ENCODE measurements around the gene IDH1. TPM values are rescaled to one million over a fixed set of nuclear protein-coding genes. Genes with fewer than 3 reads are reported as not detected.
"Not testable (repeated sequence)": the region's sequence is repeated elsewhere in the genome, so short reads cannot be mapped to it uniquely, and the experiment has no call there.

Gene IDH1
- 10 to 100 TPM; 16.9 to 19.4 TPM for total RNA-seq

GRCh38 chr2:208254871-208255556 lies at the start of gene IDH1:
Gene IDH1 (minus strand): TSS chr2:208255071. CDS start chr2:208251551, 3,520 bp downstream.
- no peaks in the 10 kb centered on the region for H3K9me3 Mint-ChIP-seq
- DNase-seq (ENCODE audit: low spot score in 2 of 2) (peak; percentile 91 to 96), ATAC-seq (peak; percentile 85 to 87)
- H3K36me3 Mint-ChIP-seq: peaks cover 12% of the 10 kb centered on the region in 2 donors
- H3K27ac Mint-ChIP-seq: peak within 1 kb of the TSS; percentile 53 to 73

- Mint-ChIP-seq H3K9me3 (no peaks in the 10 kb centered on the region), H3K36me3 (peaks cover 13% of the 10 kb centered on the region in 2 donors), H3K27ac (no peak overlapping the region)
- ATAC-seq: no peak
- DNase-seq (ENCODE audit: low spot score in 2 of 2): no peak
Observed at GRCh38 chr2:208304157-208304556, 49.3 kb upstream of the IDH1 start.

DNA sequence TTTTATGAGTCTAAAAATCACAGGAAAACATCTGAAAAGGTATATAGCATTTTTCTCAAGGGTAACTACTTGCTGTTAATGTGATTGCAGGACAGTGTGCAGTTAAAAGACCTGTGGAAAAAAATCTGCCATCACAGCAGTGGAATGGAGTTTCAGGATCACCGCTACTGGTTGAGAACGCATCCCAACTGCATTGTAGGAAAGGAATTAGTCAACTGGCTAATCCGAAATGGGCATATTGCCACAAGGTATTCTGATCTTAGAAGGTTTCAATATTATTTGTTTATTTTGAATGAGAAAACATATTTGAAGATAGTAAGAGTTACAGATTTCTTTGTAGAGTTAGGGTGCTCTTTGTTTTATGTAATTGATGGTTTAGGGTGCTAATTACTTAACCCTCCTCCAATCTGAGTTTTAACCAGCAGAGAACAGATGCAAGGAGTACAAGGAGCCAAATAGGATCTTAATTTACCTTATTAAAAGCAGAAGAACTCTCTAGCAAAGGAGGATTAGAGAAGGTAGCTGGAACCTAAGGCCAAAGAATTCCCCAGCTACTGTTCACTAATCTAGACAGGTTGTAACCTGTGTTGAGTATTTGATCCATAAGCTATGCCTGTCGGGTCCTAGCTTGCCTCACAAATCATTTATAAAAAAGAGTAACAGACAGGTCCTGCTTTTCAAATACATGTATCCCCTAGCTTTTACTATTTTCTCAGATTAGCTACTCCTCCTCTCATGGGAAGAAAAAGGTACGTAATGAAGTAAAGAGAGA lies 46.2 kb upstream of the IDH1 start:
- DNase-seq (ENCODE audit: low spot score in 2 of 2): no peak
- Mint-ChIP-seq H3K27ac (no peak overlapping the region), H3K9me3 (no peaks in the 10 kb centered on the region), H3K36me3 (peaks cover 7 to 13% of the 10 kb centered on the region in 2 donors)
- no peak for ATAC-seq

- ATAC-seq (no peak), DNase-seq (ENCODE audit: low spot score in 2 of 2) (no peak)
- Mint-ChIP-seq H3K9me3 (no peaks in the 10 kb centered on the region), H3K27ac (no peak overlapping the region), H3K36me3 (peaks cover 11 to 26% of the 10 kb centered on the region in 2 donors)
Observed at GRCh38 chr2:208297961-208298360, 43.1 kb upstream of the IDH1 start.

DNA sequence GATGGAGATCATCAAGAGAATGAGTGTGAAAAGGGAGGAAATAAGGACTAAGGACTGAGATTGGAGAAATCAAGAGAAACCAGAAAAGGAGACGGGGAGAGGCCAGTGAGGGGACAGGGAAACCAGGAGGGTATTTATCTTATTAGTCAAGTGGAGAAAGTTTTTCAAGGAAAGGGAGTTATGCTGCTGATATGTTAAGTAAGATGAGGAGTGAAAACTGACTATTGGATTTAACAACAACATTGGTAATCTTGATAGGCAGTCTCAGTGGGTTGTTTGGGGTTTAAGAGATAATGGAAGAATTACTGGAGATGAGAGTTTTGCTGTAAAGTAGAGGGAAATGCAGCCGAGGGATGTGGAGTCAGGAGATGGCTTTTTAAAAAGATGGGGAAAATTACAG lies 41.7 kb upstream of the IDH1 start:
- no peak for ATAC-seq
- Mint-ChIP-seq H3K27ac (no peak overlapping the region), H3K36me3 (peaks cover 11 to 35% of the 10 kb centered on the region in 2 donors), H3K9me3 (no peaks in the 10 kb centered on the region)
- DNase-seq (ENCODE audit: low spot score in 2 of 2): no peak

GRCh38 chr2:208295834-208296233 lies 41.0 kb upstream of the IDH1 start:
- H3K36me3 Mint-ChIP-seq: peaks cover 13 to 43% of the 10 kb centered on the region in 2 donors
- ATAC-seq: no peak

DNA sequence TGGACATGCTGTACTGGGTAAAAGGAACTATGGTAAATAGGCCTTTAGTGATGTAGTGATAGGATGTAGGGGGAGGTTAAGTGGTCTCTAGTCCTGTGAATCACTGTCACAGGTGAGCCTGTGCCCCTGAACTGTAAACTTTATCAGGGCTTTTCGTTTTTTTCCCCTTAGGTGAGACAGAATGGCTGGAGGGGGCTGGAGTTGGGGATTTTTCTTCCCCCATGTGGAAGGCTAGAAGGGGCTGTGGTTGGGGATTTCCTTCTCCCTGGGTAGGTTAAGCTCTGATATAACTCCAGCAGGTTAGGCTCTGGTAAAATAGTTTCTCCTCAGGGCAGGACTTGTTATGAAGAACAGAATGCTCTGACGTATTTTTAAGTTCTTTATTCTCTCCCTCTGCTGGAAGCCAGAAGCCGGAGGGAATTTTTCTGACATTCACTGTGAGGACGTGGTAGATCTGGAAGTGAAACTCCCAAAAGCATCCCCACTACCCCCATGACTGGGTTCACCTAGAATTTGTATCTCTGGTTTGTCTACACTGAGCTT lies 39.7 kb upstream of the IDH1 start:
- DNase-seq (ENCODE audit: low spot score in 2 of 2): no peak
- no peak for ATAC-seq
- Mint-ChIP-seq H3K9me3 (peaks cover 4% of the 10 kb centered on the region in 2 donors), H3K36me3 (peaks cover 23 to 54% of the 10 kb centered on the region in 2 donors), H3K27ac (peak overlapping the region; percentile 15 to 38)

More at GRCh38 chr2:208295834-208296233, 41.0 kb upstream of the IDH1 start:
- Mint-ChIP-seq H3K9me3 (no peaks in the 10 kb centered on the region), H3K27ac (peak overlapping the region in 1 of 2 donors; percentile 22)
- no peak for DNase-seq (ENCODE audit: low spot score in 2 of 2)

DNA sequence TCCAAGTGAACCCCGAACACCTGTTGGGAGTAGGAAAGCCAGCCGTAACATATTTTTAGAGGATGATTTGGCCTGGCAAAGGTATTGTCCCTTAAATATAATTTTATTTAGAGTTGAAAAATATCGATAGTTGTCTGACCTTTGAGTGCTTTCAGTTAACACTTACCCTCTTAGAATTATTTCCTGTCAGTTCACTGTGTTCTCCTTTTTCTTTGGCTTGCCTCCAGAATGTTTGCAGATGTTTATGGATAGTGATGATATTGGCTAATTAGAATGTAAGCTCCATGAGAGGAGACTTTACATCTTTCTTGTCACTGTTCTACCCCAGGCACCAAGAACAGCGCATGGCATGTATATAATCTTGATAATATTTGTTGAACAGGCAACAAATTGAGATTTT lies 31.0 kb upstream of the IDH1 start:
- ATAC-seq (no peak), DNase-seq (ENCODE audit: low spot score in 2 of 2) (no peak)
- Mint-ChIP-seq H3K9me3 (peaks cover 4 to 7% of the 10 kb centered on the region in 2 donors), H3K27ac (peak overlapping the region in 1 of 2 donors; percentile 82), H3K36me3 (peaks cover 21 to 29% of the 10 kb centered on the region in 2 donors)

DNA sequence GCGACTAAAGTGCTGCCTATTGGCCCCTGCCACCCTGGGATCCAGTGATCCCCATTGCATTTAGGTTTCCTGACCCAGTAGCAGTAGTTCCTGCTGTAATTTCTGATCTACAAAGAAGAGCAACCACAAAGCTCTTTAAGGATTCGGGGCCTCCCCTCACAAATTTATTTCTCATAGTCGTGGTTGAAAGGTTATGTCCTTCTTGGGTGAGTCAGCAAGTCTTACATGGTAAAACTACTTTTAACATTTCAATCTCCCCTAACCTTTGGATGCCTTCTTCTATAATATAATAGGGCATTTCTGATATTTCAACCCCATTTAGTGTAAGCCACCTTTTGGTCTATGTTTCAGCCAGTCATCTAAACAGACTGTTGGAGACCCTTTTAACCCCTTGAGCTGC lies 26.1 kb upstream of the IDH1 start:
- Mint-ChIP-seq H3K9me3 (no peaks in the 10 kb centered on the region), H3K36me3 (peaks cover 41 to 51% of the 10 kb centered on the region in 2 donors), H3K27ac (peak overlapping the region in 1 of 2 donors; percentile 35)
- ATAC-seq: peak in 1 of 2 donors; percentile 79
- no peak for DNase-seq (ENCODE audit: low spot score in 2 of 2)

DNA sequence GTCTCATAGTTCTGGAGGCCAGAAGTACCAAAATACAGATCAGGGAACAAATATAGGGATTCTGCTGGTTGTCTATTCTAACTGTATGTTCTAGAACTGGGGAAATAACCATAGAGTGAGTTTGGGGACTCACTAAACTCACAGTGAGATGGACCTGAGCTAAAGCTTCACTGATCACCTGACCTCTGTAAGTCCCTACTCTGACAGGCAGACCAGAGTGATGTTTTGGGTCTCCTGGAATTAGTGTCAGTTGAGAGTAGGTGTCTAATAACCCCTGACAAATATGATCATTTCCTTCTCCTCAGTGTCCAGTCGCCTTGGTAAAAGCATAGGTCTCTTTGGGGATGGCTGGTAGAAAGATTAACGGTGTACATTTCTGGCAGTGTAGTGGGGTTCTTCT lies 25.4 kb upstream of the IDH1 start:
- ATAC-seq (no peak), DNase-seq (ENCODE audit: low spot score in 2 of 2) (no peak)
- H3K27ac Mint-ChIP-seq: no peak overlapping the region
- H3K9me3 Mint-ChIP-seq: no peaks in the 10 kb centered on the region
- peaks cover 46 to 58% of the 10 kb centered on the region in 2 donors for H3K36me3 Mint-ChIP-seq

- Mint-ChIP-seq H3K36me3 (peaks cover 48 to 64% of the 10 kb centered on the region in 2 donors), H3K27ac (no peak overlapping the region), H3K9me3 (no peaks in the 10 kb centered on the region)
- DNase-seq (ENCODE audit: low spot score in 2 of 2) (no peak), ATAC-seq (no peak)
Observed at GRCh38 chr2:208279236-208279635, 24.4 kb upstream of the IDH1 start.

DNA sequence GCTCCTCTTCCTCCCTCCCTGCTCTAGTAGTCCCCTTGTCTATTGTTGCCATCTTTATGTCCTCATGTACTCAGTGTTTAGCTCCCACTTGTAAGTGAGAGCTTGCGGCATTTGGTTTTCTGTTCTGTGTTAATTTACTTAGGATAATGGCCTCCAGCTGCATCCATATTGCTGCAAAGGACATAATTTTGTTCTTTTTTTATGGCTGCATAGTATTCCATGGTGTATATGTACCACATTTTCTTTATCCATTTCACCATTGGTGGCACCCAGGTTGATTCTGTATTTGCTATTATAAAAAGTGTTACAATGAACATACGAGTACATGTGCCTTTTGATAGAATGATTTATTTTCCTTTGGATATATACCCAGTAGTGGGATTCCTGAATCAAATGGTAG lies 23.7 kb upstream of the IDH1 start:
- DNase-seq (ENCODE audit: low spot score in 2 of 2) (no peak), ATAC-seq (no peak)
- Mint-ChIP-seq H3K36me3 (peaks cover 53 to 71% of the 10 kb centered on the region in 2 donors), H3K27ac (no peak overlapping the region), H3K9me3 (no peaks in the 10 kb centered on the region)

DNA sequence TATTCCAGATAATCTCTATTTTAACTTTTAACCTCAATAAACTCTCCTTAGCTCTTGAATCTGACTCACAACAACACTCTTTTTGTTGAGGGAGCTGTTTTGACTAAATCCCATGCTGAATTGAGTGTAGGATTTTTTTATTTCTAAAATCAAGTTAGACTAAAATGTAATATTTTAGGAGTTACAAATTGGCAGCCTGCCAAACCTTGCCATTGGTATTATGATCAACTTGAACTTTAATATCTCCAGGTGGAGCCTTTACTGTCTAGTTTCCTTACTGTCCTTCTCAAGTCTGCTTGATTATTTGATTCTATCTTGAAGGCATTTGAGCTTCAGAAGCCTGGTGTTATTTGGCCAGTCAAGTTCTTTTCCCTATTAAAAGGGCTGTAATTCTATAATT lies 19.9 kb upstream of the IDH1 start:
- H3K9me3 Mint-ChIP-seq: no peaks in the 10 kb centered on the region
- DNase-seq (ENCODE audit: low spot score in 2 of 2) (no peak), ATAC-seq (no peak)
- H3K27ac Mint-ChIP-seq: no peak overlapping the region
- H3K36me3 Mint-ChIP-seq: peaks cover 46 to 58% of the 10 kb centered on the region in 2 donors

- Mint-ChIP-seq H3K9me3 (no peaks in the 10 kb centered on the region), H3K27ac (no peak overlapping the region), H3K36me3 (peaks cover 7 to 10% of the 10 kb centered on the region in 2 donors)
- ATAC-seq (no peak), DNase-seq (ENCODE audit: low spot score in 2 of 2) (no peak)
Observed at GRCh38 chr2:208269091-208269490, 14.2 kb upstream of the IDH1 start.

- Mint-ChIP-seq H3K36me3 (peaks cover 0 to 7% of the 10 kb centered on the region in 2 donors), H3K9me3 (no peaks in the 10 kb centered on the region), H3K27ac (no peak overlapping the region)
- ATAC-seq (no peak), DNase-seq (ENCODE audit: low spot score in 2 of 2) (no peak)
Observed at GRCh38 chr2:208268156-208268952, 13.5 kb upstream of the IDH1 start.

DNA sequence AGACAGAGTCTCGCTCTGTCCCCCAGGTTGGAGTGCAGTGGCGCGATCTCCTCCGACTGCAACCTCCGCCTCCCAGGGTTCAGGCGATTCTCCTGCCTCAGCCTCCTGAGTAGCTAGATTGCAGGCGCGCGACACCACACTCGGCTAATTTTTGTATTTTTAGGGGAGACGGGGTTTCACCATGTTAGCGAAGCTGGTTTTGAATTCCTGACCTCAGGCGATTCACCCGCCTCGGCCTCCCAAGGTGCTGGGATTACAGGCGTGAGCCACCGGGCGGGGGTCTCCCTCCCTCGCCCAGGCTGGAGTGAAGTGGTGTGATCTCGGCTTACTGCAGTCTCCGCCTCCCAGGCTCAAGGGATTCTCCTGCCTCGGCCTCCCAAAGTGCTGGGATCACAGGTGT lies 12.7 kb upstream of the IDH1 start:
- H3K27ac Mint-ChIP-seq: peak overlapping the region; percentile 91 to 94
- not testable (repeated sequence) for H3K36me3 Mint-ChIP-seq; DNase-seq (ENCODE audit: low spot score in 2 of 2); H3K9me3 Mint-ChIP-seq; ATAC-seq

Data from activated naive CD4-positive, alpha-beta T cell treated with anti-CD3 and anti-CD28 coated beads, Interleukin-2, amount 50 U/mL, for 72 hours (primary cell).